ENCODE measurements around the gene TLCD5.

The TLCD5 gene

GRCh38 chr11:120337355-120338106 lies 12.4 kb downstream of the TLCD5 start:
- peaks cover 3% of the 10 kb centered on the region for H3K36me3 ChIP-seq (ENCODE audit: control insufficient read depth, insufficient read depth, low read length)
- no peaks in the 10 kb centered on the region for H3K9me3 ChIP-seq (ENCODE audit: control insufficient read depth, low read length)
- peaks cover 7% of the 10 kb centered on the region for H3K4me1 ChIP-seq (ENCODE audit: control insufficient read depth, insufficient read depth, low read length, poor library complexity, severe bottlenecking)
- WGBS, 2 experiments (ENCODE audit: insufficient coverage in 2 of 2) = 7% methylated on average over 12 of the region's 18 CpGs
- H3K27ac ChIP-seq (ENCODE audit: low read depth, low read length, severe bottlenecking) = peak overlapping the region; percentile 78
- H3K4me3 ChIP-seq (ENCODE audit: extremely low read depth, insufficient read depth, low read length, poor library complexity, severe bottlenecking) = peak overlapping the region; percentile 94

GRCh38 chr11:120338107-120338933 lies 13.2 kb downstream of the TLCD5 start:
- 63% methylated on average over 4 of the region's 7 CpGs; no CpG with 5 or more reads in 1 of the 2 experiments for WGBS, 2 experiments (ENCODE audit: insufficient coverage in 2 of 2)
- no peaks in the 10 kb centered on the region for H3K9me3 ChIP-seq (ENCODE audit: control insufficient read depth, low read length)
- no peaks in the 10 kb centered on the region for H3K36me3 ChIP-seq (ENCODE audit: control insufficient read depth, insufficient read depth, low read length)
- H3K4me3 ChIP-seq (ENCODE audit: extremely low read depth, insufficient read depth, low read length, poor library complexity, severe bottlenecking) = peak overlapping the region; percentile 94
- peaks cover 7% of the 10 kb centered on the region for H3K4me1 ChIP-seq (ENCODE audit: control insufficient read depth, insufficient read depth, low read length, poor library complexity, severe bottlenecking)
- H3K27ac ChIP-seq (ENCODE audit: low read depth, low read length, severe bottlenecking) = peak overlapping the region; percentile 48

GRCh38 chr11:120339394-120339890 lies 14.3 kb downstream of the TLCD5 start:
- H3K4me3 ChIP-seq (ENCODE audit: extremely low read depth, insufficient read depth, low read length, poor library complexity, severe bottlenecking) = peak overlapping the region; percentile 94
- WGBS, 2 experiments (ENCODE audit: insufficient coverage in 2 of 2) = 35 to 58% methylated on average over 3 to 6 of the region's 6 CpGs
- no peaks in the 10 kb centered on the region for H3K36me3 ChIP-seq (ENCODE audit: control insufficient read depth, insufficient read depth, low read length)
- peak overlapping the region; percentile 55 for H3K27ac ChIP-seq (ENCODE audit: low read depth, low read length, severe bottlenecking)
- H3K4me1 ChIP-seq (ENCODE audit: control insufficient read depth, insufficient read depth, low read length, poor library complexity, severe bottlenecking) = peaks cover 7% of the 10 kb centered on the region
- no peaks in the 10 kb centered on the region for H3K9me3 ChIP-seq (ENCODE audit: control insufficient read depth, low read length)

GRCh38 chr11:120340529-120340928 lies 15.4 kb downstream of the TLCD5 start:
- H3K4me1 ChIP-seq (ENCODE audit: control insufficient read depth, insufficient read depth, low read length, poor library complexity, severe bottlenecking) = peaks cover 4% of the 10 kb centered on the region
- peak overlapping the region; percentile 94 for H3K4me3 ChIP-seq (ENCODE audit: extremely low read depth, insufficient read depth, low read length, poor library complexity, severe bottlenecking)
- no peak overlapping the region for H3K27ac ChIP-seq (ENCODE audit: low read depth, low read length, severe bottlenecking)
- H3K9me3 ChIP-seq (ENCODE audit: control insufficient read depth, low read length) = no peaks in the 10 kb centered on the region
- no peaks in the 10 kb centered on the region for H3K36me3 ChIP-seq (ENCODE audit: control insufficient read depth, insufficient read depth, low read length)
- WGBS, 2 experiments (ENCODE audit: insufficient coverage in 2 of 2) = 100% methylated on average over 1 of the region's 2 CpGs; no CpG with 5 or more reads in 1 of the 2 experiments

- Histone ChIP-seq H3K4me1 (ENCODE audit: control insufficient read depth, insufficient read depth, low read length, poor library complexity, severe bottlenecking) (peaks cover 10% of the 10 kb centered on the region), H3K9me3 (ENCODE audit: control insufficient read depth, low read length) (no peaks in the 10 kb centered on the region)
Measured at GRCh38 chr11:120342226-120342625, 17.1 kb downstream of the TLCD5 start.

GRCh38 chr11:120342678-120343077 lies 17.6 kb downstream of the TLCD5 start:
- WGBS, 2 experiments (ENCODE audit: insufficient coverage in 2 of 2) = 100% methylated on average over 1 of the region's 3 CpGs; no CpG with 5 or more reads in 1 of the 2 experiments
- H3K36me3 ChIP-seq (ENCODE audit: control insufficient read depth, insufficient read depth, low read length) = no peaks in the 10 kb centered on the region
- H3K9me3 ChIP-seq (ENCODE audit: control insufficient read depth, low read length) = no peaks in the 10 kb centered on the region
- no peak overlapping the region for H3K27ac ChIP-seq (ENCODE audit: low read depth, low read length, severe bottlenecking)
- H3K4me3 ChIP-seq (ENCODE audit: extremely low read depth, insufficient read depth, low read length, poor library complexity, severe bottlenecking) = no peak overlapping the region
- H3K4me1 ChIP-seq (ENCODE audit: control insufficient read depth, insufficient read depth, low read length, poor library complexity, severe bottlenecking) = peaks cover 10% of the 10 kb centered on the region

More at GRCh38 chr11:120342226-120342625, 17.1 kb downstream of the TLCD5 start:
- Histone ChIP-seq H3K36me3 (ENCODE audit: control insufficient read depth, insufficient read depth, low read length) (no peaks in the 10 kb centered on the region), H3K4me3 (ENCODE audit: extremely low read depth, insufficient read depth, low read length, poor library complexity, severe bottlenecking) (no peak overlapping the region), H3K27ac (ENCODE audit: low read depth, low read length, severe bottlenecking) (no peak overlapping the region)
- WGBS, 2 experiments (ENCODE audit: insufficient coverage in 2 of 2) = no CpG with 5 or more reads among the region's 3 CpGs

- no peaks in the 10 kb centered on the region for H3K9me3 ChIP-seq (ENCODE audit: control insufficient read depth, low read length)
- WGBS, 2 experiments (ENCODE audit: insufficient coverage in 2 of 2) = 91 to 100% methylated on average over 1 of the region's 2 CpGs
- H3K4me3 ChIP-seq (ENCODE audit: extremely low read depth, insufficient read depth, low read length, poor library complexity, severe bottlenecking) = no peak overlapping the region
- peaks cover 10% of the 10 kb centered on the region for H3K4me1 ChIP-seq (ENCODE audit: control insufficient read depth, insufficient read depth, low read length, poor library complexity, severe bottlenecking)
- no peak overlapping the region for H3K27ac ChIP-seq (ENCODE audit: low read depth, low read length, severe bottlenecking)
- H3K36me3 ChIP-seq (ENCODE audit: control insufficient read depth, insufficient read depth, low read length) = no peaks in the 10 kb centered on the region
Measured at GRCh38 chr11:120343429-120343828, 18.3 kb downstream of the TLCD5 start.

GRCh38 chr11:120344302-120345004 lies 19.4 kb downstream of the TLCD5 start:
- 86% methylated on average over 1 of the region's 1 CpG; no CpG with 5 or more reads in 1 of the 2 experiments for WGBS, 2 experiments (ENCODE audit: insufficient coverage in 2 of 2)

GRCh38 chr11:120346233-120346632 lies 21.1 kb downstream of the TLCD5 start:
- Histone ChIP-seq H3K36me3 (ENCODE audit: control insufficient read depth, insufficient read depth, low read length) (no peaks in the 10 kb centered on the region), H3K27ac (ENCODE audit: low read depth, low read length, severe bottlenecking) (no peak overlapping the region), H3K9me3 (ENCODE audit: control insufficient read depth, low read length) (no peaks in the 10 kb centered on the region), H3K4me3 (ENCODE audit: extremely low read depth, insufficient read depth, low read length, poor library complexity, severe bottlenecking) (no peak overlapping the region), H3K4me1 (ENCODE audit: control insufficient read depth, insufficient read depth, low read length, poor library complexity, severe bottlenecking) (peaks cover 6% of the 10 kb centered on the region)
- WGBS, 2 experiments (ENCODE audit: insufficient coverage in 2 of 2) = 80% methylated on average over 1 of the region's 1 CpG; no CpG with 5 or more reads in 1 of the 2 experiments

More at GRCh38 chr11:120344302-120345004, 19.4 kb downstream of the TLCD5 start:
- Histone ChIP-seq H3K4me1 (ENCODE audit: control insufficient read depth, insufficient read depth, low read length, poor library complexity, severe bottlenecking) (peaks cover 10% of the 10 kb centered on the region), H3K27ac (ENCODE audit: low read depth, low read length, severe bottlenecking) (no peak overlapping the region), H3K36me3 (ENCODE audit: control insufficient read depth, insufficient read depth, low read length) (no peaks in the 10 kb centered on the region), H3K9me3 (ENCODE audit: control insufficient read depth, low read length) (no peaks in the 10 kb centered on the region), H3K4me3 (ENCODE audit: extremely low read depth, insufficient read depth, low read length, poor library complexity, severe bottlenecking) (no peak overlapping the region)

- H3K27ac ChIP-seq (ENCODE audit: low read depth, low read length, severe bottlenecking) = no peak overlapping the region
- peaks cover 20% of the 10 kb centered on the region for H3K4me1 ChIP-seq (ENCODE audit: control insufficient read depth, insufficient read depth, low read length, poor library complexity, severe bottlenecking)
- H3K36me3 ChIP-seq (ENCODE audit: control insufficient read depth, insufficient read depth, low read length) = peaks cover 8% of the 10 kb centered on the region
- no peak overlapping the region for H3K4me3 ChIP-seq (ENCODE audit: extremely low read depth, insufficient read depth, low read length, poor library complexity, severe bottlenecking)
- H3K9me3 ChIP-seq (ENCODE audit: control insufficient read depth, low read length) = no peaks in the 10 kb centered on the region
Measured at GRCh38 chr11:120350637-120351036, 25.5 kb downstream of the TLCD5 start.
